ENCODE data around the gene PTOV1. TPM values are rescaled to one million over a fixed set of nuclear protein-coding genes. Genes with fewer than 3 reads are reported as not detected.
A peak's percentile ranks its signal among the peaks of the same experiment; 100 is the strongest.

The PTOV1 gene
- total and polyA plus RNA-seq, 10 of the 15 experiments (the other 5 are each of a cell fraction or from before 2014, with no cell fraction given): 3.2 to 83.5 (median 22.3) TPM

GRCh38 chr19:49823472-49823871 is 27.5 kb upstream of the PTOV1 start:
- intact Hi-C loops (cut with micrococcal nuclease; ENCODE audit: unreplicated experiment) (no loop called here), in situ Hi-C loops (cut with MboI) (no loop called here)
- H3K27ac ChIP-seq (ENCODE audit: control insufficient read depth, insufficient read depth): 0 out of 2 replicates have a peak overlapping the region, but pooled peaks have one; percentile 19
- no TSS peak for BruUV-seq (replicated peaks)
- H3K36me3 ChIP-seq (ENCODE audit: control insufficient read depth in 2 of 2, insufficient read depth in 2 of 2, low read length in 1 of 2): peaks cover 3 to 18% of the 10 kb centered on the region in 2 experiments
- H3K4me1 ChIP-seq (ENCODE audit: control insufficient read depth, insufficient read depth, low read length): peaks cover 10% of the 10 kb centered on the region
- ChIA-PET CTCF (no interaction called here), SMC1A (ENCODE audit: uncharacterized antibody, unreplicated experiment) (no interaction called here), RAD21 (ENCODE audit: unreplicated experiment) (interaction anchor here (0.6 kb wide), 1 partner anchor 45 kb away, joined by 3 read pairs; no protein-coding TSS in a partner anchor), POLR2A (interaction anchor here (0.6 kb wide), 1 partner anchor 92 kb away, joined by 5 read pairs; no protein-coding TSS in a partner anchor)
- FAIRE-seq (no peak), ATAC-seq (no peak), DNase-seq (ENCODE audit: low read depth, low spot score) (no peak)
- TF ChIP-seq MLLT1 (IDR thresholded peaks at IDR 0.05) (no peak), TCF12 (IDR thresholded peaks at IDR 0.05; ENCODE audit: low read depth, low read length) (0 out of 2 replicates have a peak, but pooled peaks have one; percentile 21)
- no peaks in the 10 kb centered on the region for H3K27me3 ChIP-seq (replicated peaks in 1 of 2; ENCODE audit: control insufficient read depth in 2 of 2, insufficient read depth in 2 of 2, low read length in 1 of 2)
- no peak overlapping the region for H2AFZ ChIP-seq (ENCODE audit: control insufficient read depth, low read depth, low read length)
- 52% methylated on average over 12 of the region's 12 CpGs for WGBS (ENCODE audit: insufficient coverage, insufficient replicate concordance, low lambda C conversion rate, missing lambda C conversion rate)
- peak overlapping the region; percentile 42 for H3K4me2 ChIP-seq (ENCODE audit: control insufficient read depth, insufficient read depth)
- H3K9ac ChIP-seq (ENCODE audit: control insufficient read depth, insufficient read depth, low read length): no peak overlapping the region
- no peak overlapping the region for H3K4me3 ChIP-seq
- H3K9me3 ChIP-seq (replicated peaks; ENCODE audit: control insufficient read depth, insufficient read depth, low read length): no peaks in the 10 kb centered on the region
- H4K20me1 ChIP-seq (ENCODE audit: control insufficient read depth, insufficient read depth): peaks cover 3% of the 10 kb centered on the region
- peaks cover 26% of the 10 kb centered on the region for H3K79me2 ChIP-seq (ENCODE audit: control insufficient read depth, insufficient read depth, low read length)

- H3K4me1 ChIP-seq (ENCODE audit: control insufficient read depth, insufficient read depth, low read length): peaks cover 5% of the 10 kb centered on the region; the same call in 1 of the 2 replicates
- H4K20me1 ChIP-seq (ENCODE audit: control insufficient read depth, insufficient read depth): peaks cover 3% of the 10 kb centered on the region
- in situ Hi-C loops (cut with MboI): no loop called here
- peaks cover 5 to 18% of the 10 kb centered on the region in 2 experiments for H3K36me3 ChIP-seq (ENCODE audit: control insufficient read depth in 2 of 2, insufficient read depth in 2 of 2, low read length in 1 of 2)
- WGBS (ENCODE audit: insufficient coverage, insufficient replicate concordance, low lambda C conversion rate, missing lambda C conversion rate): 74% methylated on average over 6 of the region's 6 CpGs
- ChIA-PET RAD21 (ENCODE audit: unreplicated experiment) (interaction anchor here (0.7 kb wide), 1 partner anchor 251 kb away, joined by 5 read pairs; no protein-coding TSS in a partner anchor), CTCF (no interaction called here), POLR2A (interaction anchor here (0.6 to 1.2 kb wide), 2 partner anchors 14 to 16 kb away, joined by 3 read pairs; no protein-coding TSS in a partner anchor), SMC1A (ENCODE audit: uncharacterized antibody, unreplicated experiment) (no interaction called here)
- H3K27ac ChIP-seq (ENCODE audit: control insufficient read depth, insufficient read depth): no peak overlapping the region
- BruUV-seq (replicated peaks): no TSS peak
- H3K79me2 ChIP-seq (ENCODE audit: control insufficient read depth, insufficient read depth, low read length): peaks cover 14% of the 10 kb centered on the region
- H2AFZ ChIP-seq (ENCODE audit: control insufficient read depth, low read depth, low read length): no peak overlapping the region
- intact Hi-C loops (cut with micrococcal nuclease; ENCODE audit: unreplicated experiment): no loop called here
- no peaks in the 10 kb centered on the region for H3K9me3 ChIP-seq (replicated peaks; ENCODE audit: control insufficient read depth, insufficient read depth, low read length)
- DNase-seq (ENCODE audit: low read depth, low spot score) (no peak), FAIRE-seq (no peak), ATAC-seq (no peak)
- no peak overlapping the region for H3K9ac ChIP-seq (ENCODE audit: control insufficient read depth, insufficient read depth, low read length)
- no peaks in the 10 kb centered on the region for H3K27me3 ChIP-seq (replicated peaks in 1 of 2; ENCODE audit: control insufficient read depth in 2 of 2, insufficient read depth in 2 of 2, low read length in 1 of 2)
- TF ChIP-seq, protein P1, sequence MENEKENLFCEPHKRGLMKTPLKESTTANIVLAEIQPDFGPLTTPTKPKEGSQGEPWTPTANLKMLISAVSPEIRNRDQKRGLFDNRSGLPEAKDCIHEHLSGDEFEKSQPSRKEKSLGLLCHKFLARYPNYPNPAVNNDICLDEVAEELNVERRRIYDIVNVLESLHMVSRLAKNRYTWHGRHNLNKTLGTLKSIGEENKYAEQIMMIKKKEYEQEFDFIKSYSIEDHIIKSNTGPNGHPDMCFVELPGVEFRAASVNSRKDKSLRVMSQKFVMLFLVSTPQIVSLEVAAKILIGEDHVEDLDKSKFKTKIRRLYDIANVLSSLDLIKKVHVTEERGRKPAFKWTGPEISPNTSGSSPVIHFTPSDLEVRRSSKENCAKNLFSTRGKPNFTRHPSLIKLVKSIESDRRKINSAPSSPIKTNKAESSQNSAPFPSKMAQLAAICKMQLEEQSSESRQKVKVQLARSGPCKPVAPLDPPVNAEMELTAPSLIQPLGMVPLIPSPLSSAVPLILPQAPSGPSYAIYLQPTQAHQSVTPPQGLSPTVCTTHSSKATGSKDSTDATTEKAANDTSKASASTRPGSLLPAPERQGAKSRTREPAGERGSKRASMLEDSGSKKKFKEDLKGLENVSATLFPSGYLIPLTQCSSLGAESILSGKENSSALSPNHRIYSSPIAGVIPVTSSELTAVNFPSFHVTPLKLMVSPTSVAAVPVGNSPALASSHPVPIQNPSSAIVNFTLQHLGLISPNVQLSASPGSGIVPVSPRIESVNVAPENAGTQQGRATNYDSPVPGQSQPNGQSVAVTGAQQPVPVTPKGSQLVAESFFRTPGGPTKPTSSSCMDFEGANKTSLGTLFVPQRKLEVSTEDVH (IDR thresholded peaks at IDR 0.05; ENCODE audit: low read depth, partially characterized antibody): no peak
- TF ChIP-seq FOXK2 (IDR thresholded peaks at IDR 0.05): no peak
- no peak overlapping the region for H3K4me3 ChIP-seq
- no peak overlapping the region for H3K4me2 ChIP-seq (ENCODE audit: control insufficient read depth, insufficient read depth)
These were observed 26.3 kb upstream of the PTOV1 start for GRCh38 chr19:49824662-49825061.

Measured in GM12878 (cell line).